ENCODE measurements around the gene GRK1. TPM values are rescaled to one million over a fixed set of nuclear protein-coding genes. Genes with fewer than 3 reads are reported as not detected.

Gene GRK1
- total and polyA plus RNA-seq, 2 of the 13 experiments (the other 11 are each of a cell fraction or from before 2014, with no cell fraction given), result 0.07 to 0.12 TPM

- ATAC-seq (no peak), DNase-seq (ENCODE audit: low spot score) (no peak), FAIRE-seq (no peak)
- no peak overlapping the region for H2AFZ ChIP-seq (ENCODE audit: low read length)
- intact Hi-C loops (cut with micrococcal nuclease; ENCODE audit: unreplicated experiment) (no loop called here), in situ Hi-C loops (cut with HindIII; ENCODE audit: extremely low pct_ligation_motif_present, low pct_unique_long_range_greater_than_20kb) (no loop called here)
- no peaks in the 10 kb centered on the region for H3K9me3 ChIP-seq (ENCODE audit: low read length)
- POLR2A ChIA-PET, result no interaction called here
- WGBS (ENCODE audit: low lambda C conversion rate), result 94% methylated on average over 22 of the region's 29 CpGs
- H4K20me1 ChIP-seq (ENCODE audit: insufficient read depth, low read length), result no peaks in the 10 kb centered on the region
- H3K9ac ChIP-seq (ENCODE audit: insufficient read depth, low read depth, low read length), result no peak overlapping the region
- peaks cover 16 to 40% of the 10 kb centered on the region in 2 experiments for H3K36me3 ChIP-seq (replicated peaks in 1 of 2; ENCODE audit: control insufficient read depth in 1 of 2, insufficient read depth in 2 of 2, low read length in 2 of 2)
- H3K27ac ChIP-seq (ENCODE audit: extremely low read length, insufficient read depth, low read length), result no peak overlapping the region
- no peak overlapping the region for H3K4me3 ChIP-seq (replicated peaks in 1 of 3; ENCODE audit: insufficient read depth in 1 of 3, low read depth in 2 of 3, low read length in 3 of 3)
- TF ChIP-seq CHCHD3 (CRISPR knock-in tag; IDR thresholded peaks at IDR 0.05), result no peak
- no peak for TF ChIP-seq ZNF414 (CRISPR knock-in tag; IDR thresholded peaks at IDR 0.05)
- TF ChIP-seq IKZF4 (CRISPR knock-in tag; IDR thresholded peaks at IDR 0.05; ENCODE audit: borderline replicate concordance, low read depth, not compliant biosample characterization), result no peak
- no peak for TF ChIP-seq TERF1 (CRISPR knock-in tag; IDR thresholded peaks at IDR 0.05)
- TF ChIP-seq SMARCC2 (IDR thresholded peaks at IDR 0.05), result no peak
- TF ChIP-seq ATAD3A (CRISPR knock-in tag; IDR thresholded peaks at IDR 0.05), result no peak
- TF ChIP-seq MBD4 (IDR thresholded peaks at IDR 0.05; ENCODE audit: borderline replicate concordance, low read length), result no peak
- no peaks in the 10 kb centered on the region for H3K4me1 ChIP-seq (ENCODE audit: insufficient read depth, low read length)
- H3K4me2 ChIP-seq (ENCODE audit: low read depth, low read length), result no peak overlapping the region
- H3K79me2 ChIP-seq (ENCODE audit: insufficient read depth, low read length), result peaks cover 6% of the 10 kb centered on the region
- no peaks in the 10 kb centered on the region for H3K27me3 ChIP-seq (ENCODE audit: control insufficient read depth in 1 of 2, insufficient read depth in 2 of 2, low read length in 2 of 2)
- BruUV-seq (replicated peaks), result no TSS peak
- CTCF ChIA-PET (ENCODE audit: low intra/inter-chr PET ratio, low total read pairs), result no interaction called here
These were observed 44.1 kb upstream of the GRK1 start for GRCh38 chr13:113622791-113623490.

Data from HepG2 (cell line).